H1 (cell line): ENCODE measurements around the gene ZNF568. TPM values are rescaled to one million over a fixed set of nuclear protein-coding genes. Genes with fewer than 3 reads are reported as not detected.

ENCODE experiments used
- BACH1 ChIP-seq: IDR thresholded peaks from 2 replicates; pipeline ENCODE4 v1.6.1; 2012; ENCODE audit warnings: low read length, improper control_type of control experiment
- CTBP2 ChIP-seq: IDR thresholded peaks from 2 replicates; pipeline ENCODE4 v1.7.0; 2011; ENCODE audit warnings: borderline replicate concordance, mild to moderate bottlenecking, moderate library complexity, mixed read lengths, low read length; ENCODE audit not compliant: insufficient read depth, insufficient read length
- EZH2 ChIP-seq: fragments of 200-600 bp; sonication (generic); IDR thresholded peaks from 2 replicates; pipeline ENCODE4 v1.7.1; 2012; ENCODE audit warnings: low read depth, mild to moderate bottlenecking, moderate library complexity, low read length, inconsistent platforms; ENCODE audit not compliant: severe bottlenecking
- NANOG ChIP-seq: IDR thresholded peaks from 2 replicates; pipeline ENCODE4 v1.6.1; 2011; ENCODE audit warnings: low read length, low read depth, mild to moderate bottlenecking, inconsistent platforms; ENCODE audit not compliant: insufficient read depth, poor library complexity, severe bottlenecking
- polyA plus RNA-seq, 7 experiments: library from polyadenylated mRNA; depleted of rRNA in 3 of 7; stranded (reverse) in 5 of 7; unstranded in 2 of 7; fragments of >200 nt in 5 of 7; fragments of 200-250 nt in 2 of 7; gene quantifications; 1 replicate in 5 of 7; 2 replicates in 1 of 7; 4 replicates in 1 of 7; pipeline versions ENCODE4 v1.2.1 to v1.2.3, GENCODE V29; 2011 to 2013; ENCODE audit warnings: missing spikeins in 2 of 7, mixed read lengths in 2 of 7
- total RNA-seq: library from RNA; stranded (reverse); fragmentation: NEBNext Ultra II Directional; extraction: Animal tissue kit (Norgen Biotek cat#: 25700); gene quantifications from 2 replicates; pipeline ENCODE4 v1.2.1, GENCODE V29; 2021

The ZNF568 gene
- total and polyA plus RNA-seq, 2 of the 8 experiments (the other 6 are each of a cell fraction or from before 2014, with no cell fraction given) = 1.6 to 2.4 TPM

DNA sequence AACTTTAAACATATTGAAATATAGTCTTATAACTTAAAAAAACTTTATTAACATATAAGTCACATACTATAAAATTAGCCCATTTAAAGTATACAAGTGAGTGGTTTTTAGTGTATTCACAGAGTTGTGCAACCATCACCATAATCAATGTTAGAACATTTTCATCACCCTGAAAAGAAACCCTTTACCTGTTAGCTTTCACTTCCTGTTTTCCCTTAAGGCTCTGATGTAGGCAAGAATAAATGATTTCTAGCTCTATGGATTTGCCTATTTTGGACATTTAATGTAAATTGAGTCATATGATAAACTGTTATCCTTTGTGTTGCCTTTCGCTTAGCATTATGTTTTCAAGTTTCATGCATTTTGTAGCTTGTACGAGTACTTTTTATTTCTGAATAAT, 15.6 kb downstream of the ZNF568 start (continued):
- TF ChIP-seq CTBP2 (no peak), BACH1 (no peak), EZH2 (no peak), NANOG (no peak)
